HepG2 (cell line): ENCODE results near the gene DCT. TPM values are rescaled to one million over a fixed set of nuclear protein-coding genes. Genes with fewer than 3 reads are reported as not detected.

ENCODE experiments used
- ATAC-seq: fragments of 200-7000 bp; cut with Tn5 transposase; 3 replicates; pipeline ENCODE4 v1.9.1; 2020; ENCODE audit warnings: mild to moderate bottlenecking, moderate library complexity
- BruUV-seq: library from RNA; stranded (reverse); fragments of 400-500 nt; replicated peaks from 2 replicates; lab custom pipeline; 2021; lab: Mats Ljungman, UMichigan
- CTCF ChIA-PET: fragments of 300-600 bp; formaldehyde crosslinking; extraction: SDS; loops from one replicate; lab custom pipeline; 2021; ENCODE audit warnings: low total read pairs, inconsistent platforms, low intra/inter-chr PET ratio; lab: Yijun Ruan, JAX
- POLR2A ChIA-PET: fragments of 350-600 bp; sonication (Branson Sonifier 250); formaldehyde crosslinking; loops from one replicate; lab custom pipeline; 2020; ENCODE audit warnings: antibody characterized with exemption, inconsistent platforms; lab: Yijun Ruan, JAX
- DNase-seq: peaks from one replicate; pipeline ENCODE4 v3.0.0-alpha.2; 2015; ENCODE audit warnings: low spot score
- FAIRE-seq: peaks from 3 replicates; lab custom pipeline; 2011; peaks lifted over from hg19 to GRCh38; lab: Jason Lieb, UNC
- H2AFZ ChIP-seq: one replicate; pipeline ENCODE4 v1.6.1; 2011; ENCODE audit warnings: low read length, inconsistent platforms
- H3K27ac ChIP-seq: fragments of 300-600 bp; 3 replicates; pipeline ENCODE4 v1.8.0; 2011; ENCODE audit warnings: mixed run types, mild to moderate bottlenecking, mixed read lengths, low read length, inconsistent platforms; ENCODE audit not compliant: insufficient read depth; ENCODE audit errors: extremely low read length
- H3K27me3 ChIP-seq, 2 experiments: fragments of 200-600 bp in 1 of 2; 2 replicates in 1 of 2; 3 replicates in 1 of 2; pipeline versions ENCODE4 v1.6.0 to v1.8.0; 2011; ENCODE audit warnings: low read length in 2 of 2, mild to moderate bottlenecking in 2 of 2, moderate library complexity in 2 of 2, inconsistent platforms in 1 of 2; ENCODE audit not compliant: insufficient read depth in 2 of 2, control insufficient read depth in 1 of 2
- H3K36me3 ChIP-seq, 2 experiments: fragments of 200-600 bp in 1 of 2; replicated peaks in 1 of 2; 2 replicates in 1 of 2; 3 replicates in 1 of 2; pipeline versions ENCODE4 v1.5.1 to v1.8.0; 2011; ENCODE audit warnings: low read length in 2 of 2, inconsistent platforms in 1 of 2; ENCODE audit not compliant: insufficient read depth in 2 of 2, control insufficient read depth in 1 of 2
- H3K4me1 ChIP-seq: 2 replicates; pipeline ENCODE4 v1.5.1; 2012; ENCODE audit warnings: low read length, inconsistent platforms; ENCODE audit not compliant: insufficient read depth
- H3K4me2 ChIP-seq: 2 replicates; pipeline ENCODE4 v1.6.0; 2011; ENCODE audit warnings: low read depth, low read length, inconsistent platforms
- H3K4me3 ChIP-seq, 3 experiments: fragments of 200-600 bp in 1 of 3; sonication (generic), shearing (Covaris generic) in 1 of 3; replicated peaks in 1 of 3; 2 replicates each; pipeline ENCODE4 v1.5.1; 2011 to 2016; ENCODE audit warnings: low read length in 3 of 3, inconsistent platforms in 2 of 3, low read depth in 2 of 3, mild to moderate bottlenecking in 2 of 3, control low read depth in 1 of 3, mixed read lengths in 1 of 3; ENCODE audit not compliant: insufficient read depth in 1 of 3
- H3K79me2 ChIP-seq: one replicate; pipeline ENCODE4 v1.6.1; 2011; ENCODE audit warnings: low read length, inconsistent platforms; ENCODE audit not compliant: insufficient read depth
- H3K9ac ChIP-seq: 2 replicates; pipeline ENCODE4 v1.6.0; 2011; ENCODE audit warnings: mild to moderate bottlenecking, low read depth, low read length, inconsistent platforms; ENCODE audit not compliant: insufficient read depth
- H3K9me3 ChIP-seq: 2 replicates; pipeline ENCODE4 v1.5.1; 2012; ENCODE audit warnings: mild to moderate bottlenecking, low read length
- H4K20me1 ChIP-seq: 2 replicates; pipeline ENCODE4 v1.6.0; 2011; ENCODE audit warnings: inconsistent platforms, mild to moderate bottlenecking, low read length, moderate library complexity; ENCODE audit not compliant: insufficient read depth
- EZH2 ChIP-seq: conservative IDR thresholded peaks from 2 replicates; pipeline ENCODE4 v1.6.1; 2012; ENCODE audit warnings: mild to moderate bottlenecking, low read depth, low read length, moderate library complexity
- JUND ChIP-seq: sonication (generic); formaldehyde crosslinking; IDR thresholded peaks from 2 replicates; pipeline ENCODE4 v1.8.0; 2022; ENCODE audit warnings: mild to moderate bottlenecking, missing genetic modification reagents
- PITX1 ChIP-seq: sonication (generic); formaldehyde crosslinking; IDR thresholded peaks from 2 replicates; pipeline ENCODE4 v1.5.1; 2020; ENCODE audit warnings: mild to moderate bottlenecking, missing genetic modification reagents
- POGZ ChIP-seq: sonication (generic); formaldehyde crosslinking; IDR thresholded peaks from 2 replicates; pipeline ENCODE4 v1.4.0; 2020; ENCODE audit warnings: mild to moderate bottlenecking, missing genetic modification reagents
- PTBP1 ChIP-seq: fragments of 200-400 bp; formaldehyde crosslinking; IDR thresholded peaks from 2 replicates; pipeline ENCODE4 v1.6.1; 2018; ENCODE audit warnings: low read length, low read depth; ENCODE audit not compliant: poor library complexity, severe bottlenecking
- TCF12 ChIP-seq, 2 experiments: fragments of 450-650 bp in 1 of 2; sonication (generic) in 1 of 2; formaldehyde crosslinking in 1 of 2; IDR thresholded peaks; 2 replicates each; pipeline versions ENCODE4 v1.6.1 to v1.8.0; 2017 to 2022; ENCODE audit warnings: antibody characterized with exemption in 1 of 2, mild to moderate bottlenecking in 1 of 2, missing genetic modification reagents in 1 of 2, moderate library complexity in 1 of 2
- ZNF33A ChIP-seq: sonication (generic); formaldehyde crosslinking; IDR thresholded peaks from 2 replicates; pipeline ENCODE4 v1.5.1; 2020; ENCODE audit warnings: missing genetic modification reagents, mild to moderate bottlenecking, moderate library complexity, borderline replicate concordance
- ZNF781 ChIP-seq: sonication (generic); formaldehyde crosslinking; IDR thresholded peaks from 2 replicates; pipeline ENCODE4 v1.5.1; 2020; ENCODE audit warnings: borderline replicate concordance, mild to moderate bottlenecking, missing genetic modification reagents; ENCODE audit errors: not compliant biosample characterization
- in situ Hi-C: cut with HindIII; loops from 2 replicates; pipeline ENCODE4 v1.10.0; 2017; ENCODE audit warnings: low pct_unique_long_range_greater_than_20kb; ENCODE audit not compliant: extremely low pct_ligation_motif_present
- intact Hi-C: fragments of 100-400 bp; cut with micrococcal nuclease; formaldehyde crosslinking; loops from one replicate; pipeline ENCODE4 v1.10.0; 2022; ENCODE audit not compliant: unreplicated experiment
- polyA plus RNA-seq, 8 experiments: library from polyadenylated mRNA; depleted of rRNA in 3 of 8; stranded (reverse) in 7 of 8; unstranded in 1 of 8; fragments of >200 nt; fragmentation: Illumina TruSeq in 4 of 8; extraction: Trizol in 4 of 8; gene quantifications; 2 replicates each; pipeline versions ENCODE4 v1.2.1 to v1.2.3, GENCODE V29; 2011 to 2016; ENCODE audit warnings: low read depth in 4 of 8, missing spikeins in 1 of 8, mixed read lengths in 1 of 8; ENCODE audit not compliant: insufficient read depth in 1 of 8
- total RNA-seq, 5 experiments: library from RNA; depleted of rRNA; stranded (reverse); fragments of >200 nt; fragmentation: Illumina TruSeq; extraction: Trizol; gene quantifications; 2 replicates each; pipeline ENCODE4 v1.2.3, GENCODE V29; 2016; ENCODE audit warnings: low read depth in 1 of 5
- TF ChIP-seq, protein P1 (sequence below): sonication (generic); formaldehyde crosslinking; IDR thresholded peaks from 2 replicates; pipeline ENCODE4 v1.8.1; 2023; ENCODE audit warnings: missing genetic modification reagents, inconsistent platforms, borderline replicate concordance
- TF ChIP-seq, protein P2 (sequence below): sonication (generic); formaldehyde crosslinking; IDR thresholded peaks from 2 replicates; pipeline ENCODE4 v1.4.0; 2020; ENCODE audit warnings: mild to moderate bottlenecking, missing genetic modification reagents, borderline replicate concordance
- TF ChIP-seq, protein P3 (sequence below): IDR thresholded peaks from 2 replicates; pipeline ENCODE4 v1.6.1; 2016
- TF ChIP-seq, protein P4 (sequence below): IDR thresholded peaks from 2 replicates; pipeline ENCODE4 v1.6.1; 2016; ENCODE audit warnings: low read depth, missing genetic modification reagents, missing compliant biosample characterization
- TF ChIP-seq, protein P5 (sequence below): sonication (generic); formaldehyde crosslinking; IDR thresholded peaks from 2 replicates; pipeline ENCODE4 v1.5.0; 2020; ENCODE audit warnings: missing genetic modification reagents

The DCT gene
- total and polyA plus RNA-seq, 2 of the 13 experiments (the other 11 are each of a cell fraction or from before 2014, with no cell fraction given): not detected

DNA sequence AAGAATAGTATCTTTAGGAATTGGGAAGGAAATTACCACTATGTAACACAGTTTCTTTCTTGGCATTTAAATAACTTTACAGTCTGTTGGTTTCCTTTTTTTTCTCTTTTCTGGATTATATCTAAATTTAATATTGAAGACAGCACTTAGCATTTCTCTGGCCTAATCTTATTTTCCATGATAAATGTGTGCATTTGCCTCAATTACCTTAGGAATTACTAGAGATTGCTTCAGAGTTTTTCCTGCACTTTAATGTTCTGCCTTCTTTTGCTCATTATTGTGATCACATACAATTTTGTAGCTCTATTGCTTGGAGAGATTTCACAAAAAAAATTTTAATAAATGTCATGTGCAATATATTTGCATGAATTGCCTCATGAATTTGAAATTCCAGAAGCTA is 25.1 kb downstream of the DCT start:
- H3K27me3 ChIP-seq: no peaks in the 10 kb centered on the region
- BruUV-seq: no TSS peak
- ATAC-seq: no peak
- H3K27ac ChIP-seq: no peak overlapping the region
- H3K9ac ChIP-seq: no peak overlapping the region
- H3K79me2 ChIP-seq: no peaks in the 10 kb centered on the region
- CTCF ChIA-PET: no interaction called here
- intact Hi-C loops: no loop called here
- H3K9me3 ChIP-seq: no peaks in the 10 kb centered on the region
- no peaks in the 10 kb centered on the region for H3K4me1 ChIP-seq
- DNase-seq: no peak
- no peak overlapping the region for H2AFZ ChIP-seq
- FAIRE-seq: no peak
- H4K20me1 ChIP-seq: no peaks in the 10 kb centered on the region
- POLR2A ChIA-PET: no interaction called here
- in situ Hi-C loops: no loop called here
- no peaks in the 10 kb centered on the region for H3K36me3 ChIP-seq
- H3K4me2 ChIP-seq: no peak overlapping the region
- H3K4me3 ChIP-seq: no peak overlapping the region
- TF ChIP-seq ZNF781 (CRISPR knock-in tag): no peak
- TF ChIP-seq, protein P1, sequence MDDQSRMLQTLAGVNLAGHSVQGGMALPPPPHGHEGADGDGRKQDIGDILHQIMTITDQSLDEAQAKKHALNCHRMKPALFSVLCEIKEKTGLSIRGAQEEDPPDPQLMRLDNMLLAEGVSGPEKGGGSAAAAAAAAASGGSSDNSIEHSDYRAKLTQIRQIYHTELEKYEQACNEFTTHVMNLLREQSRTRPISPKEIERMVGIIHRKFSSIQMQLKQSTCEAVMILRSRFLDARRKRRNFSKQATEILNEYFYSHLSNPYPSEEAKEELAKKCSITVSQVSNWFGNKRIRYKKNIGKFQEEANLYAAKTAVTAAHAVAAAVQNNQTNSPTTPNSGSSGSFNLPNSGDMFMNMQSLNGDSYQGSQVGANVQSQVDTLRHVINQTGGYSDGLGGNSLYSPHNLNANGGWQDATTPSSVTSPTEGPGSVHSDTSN (CRISPR knock-in tag): no peak
- no peak for TF ChIP-seq PITX1 (CRISPR knock-in tag)
- TF ChIP-seq, protein P2, sequence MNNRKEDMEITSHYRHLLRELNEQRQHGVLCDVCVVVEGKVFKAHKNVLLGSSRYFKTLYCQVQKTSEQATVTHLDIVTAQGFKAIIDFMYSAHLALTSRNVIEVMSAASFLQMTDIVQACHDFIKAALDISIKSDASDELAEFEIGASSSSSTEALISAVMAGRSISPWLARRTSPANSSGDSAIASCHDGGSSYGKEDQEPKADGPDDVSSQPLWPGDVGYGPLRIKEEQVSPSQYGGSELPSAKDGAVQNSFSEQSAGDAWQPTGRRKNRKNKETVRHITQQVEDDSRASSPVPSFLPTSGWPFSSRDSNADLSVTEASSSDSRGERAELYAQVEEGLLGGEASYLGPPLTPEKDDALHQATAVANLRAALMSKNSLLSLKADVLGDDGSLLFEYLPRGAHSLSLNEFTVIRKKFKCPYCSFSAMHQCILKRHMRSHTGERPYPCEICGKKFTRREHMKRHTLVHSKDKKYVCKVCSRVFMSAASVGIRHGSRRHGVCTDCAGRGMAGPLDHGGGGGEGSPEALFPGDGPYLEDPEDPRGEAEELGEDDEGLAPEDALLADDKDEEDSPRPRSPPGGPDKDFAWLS (CRISPR knock-in tag): no peak
- TF ChIP-seq JUND (CRISPR knock-in tag): no peak
- TF ChIP-seq TCF12 (IDR thresholded peaks at IDR 0.05): no peak
- no peak for TF ChIP-seq TCF12 (CRISPR knock-in tag; IDR thresholded peaks at IDR 0.05)
- no peak for TF ChIP-seq ZNF33A (CRISPR knock-in tag)
- no peak for TF ChIP-seq POGZ (CRISPR knock-in tag)
- TF ChIP-seq PTBP1: no peak
- TF ChIP-seq EZH2: no peak
- TF ChIP-seq, protein P3, sequence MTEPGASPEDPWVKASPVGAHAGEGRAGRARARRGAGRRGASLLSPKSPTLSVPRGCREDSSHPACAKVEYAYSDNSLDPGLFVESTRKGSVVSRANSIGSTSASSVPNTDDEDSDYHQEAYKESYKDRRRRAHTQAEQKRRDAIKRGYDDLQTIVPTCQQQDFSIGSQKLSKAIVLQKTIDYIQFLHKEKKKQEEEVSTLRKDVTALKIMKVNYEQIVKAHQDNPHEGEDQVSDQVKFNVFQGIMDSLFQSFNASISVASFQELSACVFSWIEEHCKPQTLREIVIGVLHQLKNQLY: no peak
- TF ChIP-seq, protein P4, sequence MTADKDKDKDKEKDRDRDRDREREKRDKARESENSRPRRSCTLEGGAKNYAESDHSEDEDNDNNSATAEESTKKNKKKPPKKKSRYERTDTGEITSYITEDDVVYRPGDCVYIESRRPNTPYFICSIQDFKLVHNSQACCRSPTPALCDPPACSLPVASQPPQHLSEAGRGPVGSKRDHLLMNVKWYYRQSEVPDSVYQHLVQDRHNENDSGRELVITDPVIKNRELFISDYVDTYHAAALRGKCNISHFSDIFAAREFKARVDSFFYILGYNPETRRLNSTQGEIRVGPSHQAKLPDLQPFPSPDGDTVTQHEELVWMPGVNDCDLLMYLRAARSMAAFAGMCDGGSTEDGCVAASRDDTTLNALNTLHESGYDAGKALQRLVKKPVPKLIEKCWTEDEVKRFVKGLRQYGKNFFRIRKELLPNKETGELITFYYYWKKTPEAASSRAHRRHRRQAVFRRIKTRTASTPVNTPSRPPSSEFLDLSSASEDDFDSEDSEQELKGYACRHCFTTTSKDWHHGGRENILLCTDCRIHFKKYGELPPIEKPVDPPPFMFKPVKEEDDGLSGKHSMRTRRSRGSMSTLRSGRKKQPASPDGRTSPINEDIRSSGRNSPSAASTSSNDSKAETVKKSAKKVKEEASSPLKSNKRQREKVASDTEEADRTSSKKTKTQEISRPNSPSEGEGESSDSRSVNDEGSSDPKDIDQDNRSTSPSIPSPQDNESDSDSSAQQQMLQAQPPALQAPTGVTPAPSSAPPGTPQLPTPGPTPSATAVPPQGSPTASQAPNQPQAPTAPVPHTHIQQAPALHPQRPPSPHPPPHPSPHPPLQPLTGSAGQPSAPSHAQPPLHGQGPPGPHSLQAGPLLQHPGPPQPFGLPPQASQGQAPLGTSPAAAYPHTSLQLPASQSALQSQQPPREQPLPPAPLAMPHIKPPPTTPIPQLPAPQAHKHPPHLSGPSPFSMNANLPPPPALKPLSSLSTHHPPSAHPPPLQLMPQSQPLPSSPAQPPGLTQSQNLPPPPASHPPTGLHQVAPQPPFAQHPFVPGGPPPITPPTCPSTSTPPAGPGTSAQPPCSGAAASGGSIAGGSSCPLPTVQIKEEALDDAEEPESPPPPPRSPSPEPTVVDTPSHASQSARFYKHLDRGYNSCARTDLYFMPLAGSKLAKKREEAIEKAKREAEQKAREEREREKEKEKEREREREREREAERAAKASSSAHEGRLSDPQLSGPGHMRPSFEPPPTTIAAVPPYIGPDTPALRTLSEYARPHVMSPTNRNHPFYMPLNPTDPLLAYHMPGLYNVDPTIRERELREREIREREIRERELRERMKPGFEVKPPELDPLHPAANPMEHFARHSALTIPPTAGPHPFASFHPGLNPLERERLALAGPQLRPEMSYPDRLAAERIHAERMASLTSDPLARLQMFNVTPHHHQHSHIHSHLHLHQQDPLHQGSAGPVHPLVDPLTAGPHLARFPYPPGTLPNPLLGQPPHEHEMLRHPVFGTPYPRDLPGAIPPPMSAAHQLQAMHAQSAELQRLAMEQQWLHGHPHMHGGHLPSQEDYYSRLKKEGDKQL (CRISPR knock-in tag): no peak
- TF ChIP-seq, protein P5, sequence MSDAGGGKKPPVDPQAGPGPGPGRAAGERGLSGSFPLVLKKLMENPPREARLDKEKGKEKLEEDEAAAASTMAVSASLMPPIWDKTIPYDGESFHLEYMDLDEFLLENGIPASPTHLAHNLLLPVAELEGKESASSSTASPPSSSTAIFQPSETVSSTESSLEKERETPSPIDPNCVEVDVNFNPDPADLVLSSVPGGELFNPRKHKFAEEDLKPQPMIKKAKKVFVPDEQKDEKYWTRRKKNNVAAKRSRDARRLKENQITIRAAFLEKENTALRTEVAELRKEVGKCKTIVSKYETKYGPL (CRISPR knock-in tag): no peak
